ENCODE measurements around the gene TUFT1.

The TUFT1 gene

GRCh38 chr1:151540021-151540981, at the start of gene TUFT1:
Gene TUFT1, plus strand, starts transcription at chr1:151540309. Its CDS starts 58 bp downstream, at chr1:151540367.
- no peak for TF ChIP-seq CTCF (IDR thresholded peaks at IDR 0.05; ENCODE audit: low read depth, low read length, missing control alignments)
- DNase-seq (ENCODE audit: low read depth), result peak; percentile 69
- peak within 1 kb of the TSS; percentile 49 for H3K4me3 ChIP-seq (ENCODE audit: low read depth, low read length)

GRCh38 chr1:151491641-151492040, 48.5 kb upstream of the TUFT1 start:
- DNase-seq (ENCODE audit: low read depth), result no peak
- no peak for TF ChIP-seq CTCF (IDR thresholded peaks at IDR 0.05; ENCODE audit: low read depth, low read length, missing control alignments)

GRCh38 chr1:151492120-151492519, 48.0 kb upstream of the TUFT1 start:
- no peak overlapping the region for H3K4me3 ChIP-seq (ENCODE audit: low read depth, low read length)
- TF ChIP-seq CTCF (IDR thresholded peaks at IDR 0.05; ENCODE audit: low read depth, low read length, missing control alignments), result no peak

More at GRCh38 chr1:151491641-151492040, 48.5 kb upstream of the TUFT1 start:
- no peak overlapping the region for H3K4me3 ChIP-seq (ENCODE audit: low read depth, low read length)

GRCh38 chr1:151493042-151493441, 47.1 kb upstream of the TUFT1 start:
- TF ChIP-seq CTCF (IDR thresholded peaks at IDR 0.05; ENCODE audit: low read depth, low read length, missing control alignments), result no peak
- no peak overlapping the region for H3K4me3 ChIP-seq (ENCODE audit: low read depth, low read length)
- no peak for DNase-seq (ENCODE audit: low read depth)

More at GRCh38 chr1:151492120-151492519, 48.0 kb upstream of the TUFT1 start:
- DNase-seq (ENCODE audit: low read depth), result no peak

GRCh38 chr1:151494741-151495281, 45.3 kb upstream of the TUFT1 start:
- DNase-seq (ENCODE audit: low read depth), result no peak
- no peak for TF ChIP-seq CTCF (IDR thresholded peaks at IDR 0.05; ENCODE audit: low read depth, low read length, missing control alignments)
- H3K4me3 ChIP-seq (ENCODE audit: low read depth, low read length), result no peak overlapping the region

- H3K4me3 ChIP-seq (ENCODE audit: low read depth, low read length), result no peak overlapping the region
- DNase-seq (ENCODE audit: low read depth), result no peak
- no peak for TF ChIP-seq CTCF (IDR thresholded peaks at IDR 0.05; ENCODE audit: low read depth, low read length, missing control alignments)
These were observed 44.8 kb upstream of the TUFT1 start for GRCh38 chr1:151495316-151495715.

All from GM12864 (cell line).